Lower lobe of right lung (tissue), 2 donors: ENCODE measurements around the gene PTGIS. TPM values are rescaled to one million over a fixed set of nuclear protein-coding genes. Genes with fewer than 3 reads are reported as not detected.

Source experiments
- ATAC-seq, 2 donors: fragments of 200-7000 bp; cut with Tn5 transposase; one replicate each; pipeline ENCODE4 v1.9.1; 2020 to 2022; ENCODE audit warnings: mild to moderate bottlenecking in 2 of 2, moderate library complexity in 2 of 2
- DNase-seq: peaks from one replicate; pipeline ENCODE4 v3.0.0-alpha.2; 2020
- H3K27ac ChIP-seq: fragments of 200-600 bp; one replicate; pipeline ENCODE4 v1.8.0; 2022
- H3K27me3 ChIP-seq: fragments of 200-600 bp; one replicate; pipeline ENCODE4 v1.8.0; 2022; ENCODE audit warnings: low read depth
- H3K36me3 ChIP-seq: fragments of 200-600 bp; one replicate; pipeline ENCODE4 v1.8.0; 2022; ENCODE audit warnings: mild to moderate bottlenecking
- H3K4me1 ChIP-seq: fragments of 200-600 bp; one replicate; pipeline ENCODE4 v1.8.0; 2022
- H3K4me3 ChIP-seq: fragments of 200-600 bp; one replicate; pipeline ENCODE4 v1.8.0; 2022; ENCODE audit warnings: mild to moderate bottlenecking
- H3K9me3 ChIP-seq: fragments of 200-600 bp; one replicate; pipeline ENCODE4 v1.8.0; 2022
- intact Hi-C: fragments of 100-400 bp; cut with DNase I; formaldehyde crosslinking; loops from one replicate; pipeline ENCODE4 v1.11.0; 2022
- total RNA-seq: library from RNA; stranded (reverse); fragmentation: NEBNext Ultra II Directional; extraction: Animal tissue kit (Norgen Biotek cat#: 25700); gene quantifications from one replicate; pipeline ENCODE4 v1.2.1, GENCODE V29; 2021
- TF ChIP-seq, protein P1 (sequence below): fragments of 200-600 bp; IDR thresholded peaks from one replicate; pipeline ENCODE4 v1.8.0; 2022; ENCODE audit warnings: antibody characterized with exemption, mild to moderate bottlenecking
- donor health status: DM: no; HTN: yes; CAD: no; lungs with severe emphysema.

PTGIS gene
- total RNA-seq, 1 donor from 2014 or later, result 41.2 TPM

DNA sequence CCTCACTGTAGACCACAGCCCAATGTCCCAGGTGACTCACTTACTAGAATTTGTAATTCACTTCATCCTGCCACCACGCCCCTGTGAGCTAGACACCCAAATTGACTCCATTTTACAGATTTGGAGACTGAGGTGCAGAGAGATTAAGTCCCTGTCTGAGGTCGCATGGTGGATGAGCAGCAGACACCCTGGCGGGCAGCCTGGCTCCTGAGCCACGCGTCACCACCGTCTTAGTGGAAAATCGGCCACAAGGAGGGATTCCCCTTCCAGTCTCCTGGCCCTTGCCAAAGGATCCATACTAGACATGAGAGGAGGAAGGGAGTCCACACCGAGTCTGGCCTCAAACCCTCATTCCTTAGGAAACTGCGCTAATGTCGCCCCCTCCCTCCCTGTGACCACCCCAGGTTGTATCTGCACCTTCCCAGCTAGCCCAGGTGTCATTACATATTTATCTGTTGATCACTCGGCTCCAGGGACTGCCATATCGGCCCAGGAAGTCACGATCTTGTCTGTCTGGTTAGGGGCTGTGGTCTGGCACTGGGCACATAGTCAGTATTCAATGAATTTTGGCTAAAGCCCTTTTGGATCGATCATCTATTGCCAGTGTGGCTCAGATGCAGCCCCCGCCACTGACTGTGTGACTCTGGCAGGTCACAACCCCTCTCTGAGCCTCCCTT lies 25.7 kb upstream of the PTGIS start:
- no peaks in the 10 kb centered on the region for H3K9me3 ChIP-seq
- peak overlapping the region; percentile 50 for H3K27ac ChIP-seq
- H3K27me3 ChIP-seq, result no peaks in the 10 kb centered on the region
- TF ChIP-seq, protein P1, sequence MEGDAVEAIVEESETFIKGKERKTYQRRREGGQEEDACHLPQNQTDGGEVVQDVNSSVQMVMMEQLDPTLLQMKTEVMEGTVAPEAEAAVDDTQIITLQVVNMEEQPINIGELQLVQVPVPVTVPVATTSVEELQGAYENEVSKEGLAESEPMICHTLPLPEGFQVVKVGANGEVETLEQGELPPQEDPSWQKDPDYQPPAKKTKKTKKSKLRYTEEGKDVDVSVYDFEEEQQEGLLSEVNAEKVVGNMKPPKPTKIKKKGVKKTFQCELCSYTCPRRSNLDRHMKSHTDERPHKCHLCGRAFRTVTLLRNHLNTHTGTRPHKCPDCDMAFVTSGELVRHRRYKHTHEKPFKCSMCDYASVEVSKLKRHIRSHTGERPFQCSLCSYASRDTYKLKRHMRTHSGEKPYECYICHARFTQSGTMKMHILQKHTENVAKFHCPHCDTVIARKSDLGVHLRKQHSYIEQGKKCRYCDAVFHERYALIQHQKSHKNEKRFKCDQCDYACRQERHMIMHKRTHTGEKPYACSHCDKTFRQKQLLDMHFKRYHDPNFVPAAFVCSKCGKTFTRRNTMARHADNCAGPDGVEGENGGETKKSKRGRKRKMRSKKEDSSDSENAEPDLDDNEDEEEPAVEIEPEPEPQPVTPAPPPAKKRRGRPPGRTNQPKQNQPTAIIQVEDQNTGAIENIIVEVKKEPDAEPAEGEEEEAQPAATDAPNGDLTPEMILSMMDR, result no peak
- intact Hi-C loops, result no loop called here
- H3K4me3 ChIP-seq, result no peak overlapping the region
- peaks cover 39% of the 10 kb centered on the region for H3K4me1 ChIP-seq
- H3K36me3 ChIP-seq, result no peaks in the 10 kb centered on the region
- ATAC-seq (no peak), DNase-seq (no peak)

DNA sequence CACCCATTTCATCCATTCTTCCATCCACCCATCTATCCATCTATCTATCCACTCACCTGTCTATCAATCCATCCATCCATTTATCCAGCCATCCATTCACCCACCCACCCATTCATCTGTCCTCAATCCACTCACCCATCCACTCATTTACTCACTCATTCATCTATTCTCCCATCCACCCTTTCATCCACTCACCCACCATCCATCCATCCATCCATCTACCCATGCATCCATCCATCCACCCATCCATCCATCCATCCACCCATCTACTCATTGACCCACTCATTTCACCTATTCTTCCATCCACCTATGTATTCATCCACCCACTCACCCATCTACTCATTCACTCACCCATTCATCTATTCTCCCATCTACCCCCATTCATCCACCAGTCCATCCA lies 24.2 kb upstream of the PTGIS start:
- intact Hi-C loops, result no loop called here
- no peak for DNase-seq
- no peak overlapping the region for H3K27ac ChIP-seq
- H3K4me3 ChIP-seq, result no peak overlapping the region
- no peak for ATAC-seq
- peaks cover 50% of the 10 kb centered on the region for H3K4me1 ChIP-seq
- no peaks in the 10 kb centered on the region for H3K36me3 ChIP-seq
- no peaks in the 10 kb centered on the region for H3K27me3 ChIP-seq
- TF ChIP-seq, protein P1, result no peak
- H3K9me3 ChIP-seq, result no peaks in the 10 kb centered on the region

DNA sequence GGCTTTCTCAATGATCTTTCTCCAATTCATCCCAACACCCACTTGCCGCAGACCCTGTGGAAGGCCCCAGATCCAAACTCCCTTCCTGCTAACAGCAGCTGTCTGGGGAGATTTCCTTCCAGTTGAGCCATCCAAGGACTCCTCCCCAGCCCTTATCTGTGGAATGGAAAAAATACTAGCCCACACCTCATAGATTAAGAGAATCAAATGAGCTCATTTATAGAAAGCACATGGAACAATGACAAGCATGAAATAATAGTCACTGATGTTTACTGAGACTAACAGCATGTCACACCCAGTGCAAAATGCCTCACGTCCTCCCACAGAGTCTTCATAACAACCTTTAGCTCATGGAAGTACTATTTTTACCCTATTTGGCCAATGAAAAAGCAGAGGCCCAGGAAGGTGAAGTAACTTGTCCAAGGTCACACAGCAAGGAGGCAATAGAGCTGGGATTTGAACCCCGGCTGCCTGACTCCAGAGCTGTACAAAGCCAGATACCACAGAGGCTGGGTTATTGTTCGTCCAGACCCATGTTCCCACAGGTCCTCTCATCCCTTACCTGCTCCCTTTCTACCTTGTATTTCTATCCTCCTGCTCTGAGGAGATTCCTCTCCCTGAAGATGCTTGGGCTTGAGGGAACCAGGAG lies 23.4 kb upstream of the PTGIS start:
- Histone ChIP-seq H3K4me3 (no peak overlapping the region), H3K4me1 (peaks cover 47% of the 10 kb centered on the region), H3K36me3 (no peaks in the 10 kb centered on the region), H3K27me3 (no peaks in the 10 kb centered on the region), H3K9me3 (no peaks in the 10 kb centered on the region), H3K27ac (peak overlapping the region; percentile 69)
- intact Hi-C loops, result no loop called here
- peak; percentile 40 to 46 for ATAC-seq
- no peak for DNase-seq
- TF ChIP-seq, protein P1, result no peak

DNA sequence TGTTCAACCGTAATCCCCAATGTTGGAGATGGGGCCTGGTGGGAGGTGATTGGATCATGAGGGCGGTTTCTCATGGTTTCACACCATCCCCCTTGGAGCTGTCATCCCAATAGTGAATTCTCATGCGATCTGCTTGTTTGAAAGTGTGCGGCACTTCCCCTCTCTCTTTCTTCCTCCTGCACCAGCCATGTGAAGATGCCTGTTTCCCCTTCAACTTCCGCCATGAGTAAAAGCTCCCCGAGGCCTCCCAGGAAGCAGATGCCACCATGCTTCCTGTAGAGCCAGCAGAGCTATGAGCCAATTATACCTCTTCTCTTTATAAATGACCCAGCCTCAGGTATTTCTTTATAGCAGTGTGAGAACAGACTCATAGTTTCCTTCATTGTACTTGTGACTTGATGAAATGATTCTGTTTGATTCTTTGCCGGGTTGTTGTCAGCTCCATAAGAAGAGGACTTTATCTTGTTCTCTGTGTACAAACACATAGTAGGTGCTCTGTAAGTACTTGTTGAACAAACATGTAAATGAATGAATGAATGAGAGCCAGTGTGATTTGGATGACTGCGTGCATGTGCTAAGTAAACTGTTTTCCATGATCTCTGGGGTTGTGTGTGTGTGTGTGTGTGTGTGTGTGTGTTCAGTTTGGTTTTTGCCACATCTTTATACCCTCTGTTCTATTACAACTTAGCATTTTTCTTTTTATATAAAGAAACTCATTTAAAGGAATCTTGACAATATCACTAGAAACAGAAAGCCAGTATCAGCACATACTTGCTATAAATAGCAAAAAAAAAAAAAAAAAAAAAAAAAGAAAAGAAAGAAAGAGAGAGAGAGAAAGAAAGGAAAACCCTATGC lies 22.5 kb upstream of the PTGIS start:
- intact Hi-C loops, result no loop called here
- TF ChIP-seq, protein P1, result no peak
- peaks cover 44% of the 10 kb centered on the region for H3K4me1 ChIP-seq
- no peak for DNase-seq
- no peak overlapping the region for H3K4me3 ChIP-seq
- no peaks in the 10 kb centered on the region for H3K36me3 ChIP-seq
- no peak for ATAC-seq
- H3K27me3 ChIP-seq, result no peaks in the 10 kb centered on the region
- no peaks in the 10 kb centered on the region for H3K9me3 ChIP-seq
- peak overlapping the region; percentile 69 for H3K27ac ChIP-seq

DNA sequence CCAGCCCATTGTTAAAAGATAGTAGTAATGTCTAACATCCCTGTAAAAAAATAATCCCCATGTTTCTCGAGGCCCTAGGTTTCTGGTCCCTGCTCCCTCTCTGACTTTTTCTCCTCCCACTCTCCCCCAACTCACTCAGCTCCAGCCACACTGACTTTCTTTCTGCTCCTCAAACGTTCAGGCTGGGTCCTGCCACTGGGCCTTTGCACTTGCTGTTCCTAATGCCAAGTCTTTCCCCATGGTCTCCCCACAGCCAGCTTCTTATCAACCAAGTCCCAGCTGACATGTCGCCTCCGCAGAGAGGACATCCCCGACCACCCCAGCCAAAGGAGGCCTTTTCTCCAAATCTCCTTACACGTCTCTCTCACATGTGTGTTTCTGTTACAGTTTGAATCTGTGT lies 21.8 kb upstream of the PTGIS start:
- no peak overlapping the region for H3K4me3 ChIP-seq
- TF ChIP-seq, protein P1, result no peak
- no peaks in the 10 kb centered on the region for H3K36me3 ChIP-seq
- intact Hi-C loops, result no loop called here
- H3K9me3 ChIP-seq, result no peaks in the 10 kb centered on the region
- no peaks in the 10 kb centered on the region for H3K27me3 ChIP-seq
- H3K4me1 ChIP-seq, result peaks cover 45% of the 10 kb centered on the region
- ATAC-seq (no peak), DNase-seq (no peak)
- no peak overlapping the region for H3K27ac ChIP-seq
